ENCODE data around the gene SENP7.
"Not testable (repeated sequence)": the region's sequence is repeated elsewhere in the genome, so short reads cannot be mapped to it uniquely, and the experiment has no call there.

SENP7 gene

GRCh38 chr3:101521211-101521701, 8.2 kb upstream of the SENP7 start:
- no peak for DNase-seq (ENCODE audit: low read depth in 2 of 3, low spot score in 2 of 3)

- DNase-seq (ENCODE audit: low read depth in 2 of 3, low spot score in 2 of 3), result no peak
Observed at GRCh38 chr3:101519685-101520365, 6.8 kb upstream of the SENP7 start.

GRCh38 chr3:101518421-101518871, 5.4 kb upstream of the SENP7 start:
- peak in 2 of 3 experiments; percentile 6 to 9 for DNase-seq (ENCODE audit: low read depth in 2 of 3, low spot score in 2 of 3)

- no peak for DNase-seq (ENCODE audit: low read depth in 2 of 3, low spot score in 2 of 3)
Observed at GRCh38 chr3:101513419-101513986, 491 bp upstream of the SENP7 start.

- DNase-seq (ENCODE audit: low read depth in 2 of 3, low spot score in 2 of 3), result no peak
Observed at GRCh38 chr3:101512396-101512645, 691 bp downstream of the SENP7 start.

- DNase-seq (ENCODE audit: low read depth in 2 of 3, low spot score in 2 of 3), result no peak
Observed at GRCh38 chr3:101509811-101510210, 3.2 kb downstream of the SENP7 start.

GRCh38 chr3:101509281-101509680, 3.7 kb downstream of the SENP7 start:
- DNase-seq (ENCODE audit: low read depth in 2 of 3, low spot score in 2 of 3), result no peak

GRCh38 chr3:101501783-101502182, 11.2 kb downstream of the SENP7 start:
- DNase-seq (ENCODE audit: low read depth in 2 of 3, low spot score in 2 of 3), result no peak

GRCh38 chr3:101500208-101500607, 12.8 kb downstream of the SENP7 start:
- no peak for DNase-seq (ENCODE audit: low read depth in 2 of 3, low spot score in 2 of 3)

GRCh38 chr3:101497803-101498202, 15.2 kb downstream of the SENP7 start:
- DNase-seq (ENCODE audit: low read depth in 2 of 3, low spot score in 2 of 3), result no peak

- DNase-seq (ENCODE audit: low read depth in 2 of 3, low spot score in 2 of 3), result no peak
Observed at GRCh38 chr3:101495552-101495951, 17.5 kb downstream of the SENP7 start.

GRCh38 chr3:101484805-101485620, 28.0 kb downstream of the SENP7 start:
- DNase-seq (ENCODE audit: low read depth in 2 of 3, low spot score in 2 of 3), result no peak

GRCh38 chr3:101478980-101479379, 34.0 kb downstream of the SENP7 start:
- no peak for DNase-seq (ENCODE audit: low read depth in 2 of 3, low spot score in 2 of 3)

- not testable (repeated sequence) for DNase-seq (ENCODE audit: low read depth in 2 of 3, low spot score in 2 of 3)
Observed at GRCh38 chr3:101474841-101475552, 38.0 kb downstream of the SENP7 start.

GRCh38 chr3:101468676-101469075, 44.3 kb downstream of the SENP7 start:
- not testable (repeated sequence) for DNase-seq (ENCODE audit: low read depth in 2 of 3, low spot score in 2 of 3)

GRCh38 chr3:101467310-101467663, 45.7 kb downstream of the SENP7 start:
- not testable (repeated sequence) for DNase-seq (ENCODE audit: low read depth in 2 of 3, low spot score in 2 of 3)

- peak in 2 of 3 experiments; percentile 26 to 32 for DNase-seq (ENCODE audit: low read depth in 2 of 3, low spot score in 2 of 3)
Observed at GRCh38 chr3:101466465-101467309, 46.3 kb downstream of the SENP7 start.

- DNase-seq (ENCODE audit: low read depth in 2 of 3, low spot score in 2 of 3), result no peak
Observed at GRCh38 chr3:101464235-101464634, 48.8 kb downstream of the SENP7 start.

- no peak for DNase-seq (ENCODE audit: low read depth in 2 of 3, low spot score in 2 of 3)
Observed at GRCh38 chr3:101461451-101461850, 51.6 kb downstream of the SENP7 start.

- DNase-seq (ENCODE audit: low read depth in 2 of 3, low spot score in 2 of 3), result no peak
Observed at GRCh38 chr3:101458387-101458786, 54.6 kb downstream of the SENP7 start.

GRCh38 chr3:101454629-101455028, 58.4 kb downstream of the SENP7 start:
- no peak for DNase-seq (ENCODE audit: low read depth in 2 of 3, low spot score in 2 of 3)

All from activated CD8-positive, alpha-beta memory T cell treated with anti-CD3 and anti-CD28 coated beads for 48 hours (primary cell).